HEK293 (cell line): ENCODE results near the gene CPNE4.

Source experiments
- REPIN1 ChIP-seq: fragments of 450-650 bp; formaldehyde crosslinking; IDR thresholded peaks from 2 replicates; pipeline ENCODE4 v1.5.1; 2017; ENCODE audit warnings: missing biosample characterization, missing genetic modification characterization, low read depth
- ZBTB48 ChIP-seq: fragments of 450-650 bp; formaldehyde crosslinking; IDR thresholded peaks from 2 replicates; pipeline ENCODE4 v1.5.1; 2016; ENCODE audit warnings: missing biosample characterization, missing genetic modification characterization
- ZSCAN23 ChIP-seq: fragments of 450-650 bp; formaldehyde crosslinking; IDR thresholded peaks from 2 replicates; pipeline ENCODE4 v1.5.1; 2016; ENCODE audit warnings: missing biosample characterization, missing genetic modification characterization
- TF ChIP-seq, protein P1 (sequence below): fragments of 450-650 bp; formaldehyde crosslinking; optimal IDR thresholded peaks from 2 replicates; pipeline ENCODE3; 2016; ENCODE audit warnings: missing biosample characterization, mild to moderate bottlenecking, missing genetic modification characterization
- TF ChIP-seq, protein P2 (sequence below): fragments of 450-650 bp; formaldehyde crosslinking; IDR thresholded peaks from 2 replicates; pipeline ENCODE4 v1.5.1; 2016; ENCODE audit warnings: missing biosample characterization, missing genetic modification characterization
- TF ChIP-seq, protein P3 (sequence below): fragments of 450-650 bp; formaldehyde crosslinking; IDR thresholded peaks from 2 replicates; pipeline ENCODE4 v1.5.1; 2016; ENCODE audit warnings: missing biosample characterization, missing genetic modification characterization
- TF ChIP-seq, protein P4 (sequence below): fragments of 450-650 bp; formaldehyde crosslinking; IDR thresholded peaks from 2 replicates; pipeline ENCODE4 v1.5.1; 2016; ENCODE audit warnings: missing biosample characterization, missing genetic modification characterization, low read depth

DNA sequence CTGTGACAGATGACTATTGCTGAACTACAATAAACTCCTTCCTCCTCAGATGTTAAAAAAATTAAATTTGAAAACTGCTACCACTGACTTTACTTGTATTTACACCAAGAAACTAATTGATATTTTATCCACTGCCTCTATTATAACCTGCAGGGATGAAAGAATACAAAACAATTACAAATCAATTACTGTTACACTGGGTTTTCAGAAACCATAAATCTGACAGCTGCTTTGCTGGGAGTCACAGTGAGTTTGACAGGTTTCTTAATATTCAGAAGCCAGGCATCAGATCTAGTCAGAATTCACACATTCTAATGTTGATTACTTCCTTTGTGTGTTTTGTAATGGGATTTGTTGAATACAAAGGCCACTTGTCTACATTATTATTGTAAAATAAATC lies 279.4 kb downstream of the CPNE4 start:
- TF ChIP-seq, protein P1, sequence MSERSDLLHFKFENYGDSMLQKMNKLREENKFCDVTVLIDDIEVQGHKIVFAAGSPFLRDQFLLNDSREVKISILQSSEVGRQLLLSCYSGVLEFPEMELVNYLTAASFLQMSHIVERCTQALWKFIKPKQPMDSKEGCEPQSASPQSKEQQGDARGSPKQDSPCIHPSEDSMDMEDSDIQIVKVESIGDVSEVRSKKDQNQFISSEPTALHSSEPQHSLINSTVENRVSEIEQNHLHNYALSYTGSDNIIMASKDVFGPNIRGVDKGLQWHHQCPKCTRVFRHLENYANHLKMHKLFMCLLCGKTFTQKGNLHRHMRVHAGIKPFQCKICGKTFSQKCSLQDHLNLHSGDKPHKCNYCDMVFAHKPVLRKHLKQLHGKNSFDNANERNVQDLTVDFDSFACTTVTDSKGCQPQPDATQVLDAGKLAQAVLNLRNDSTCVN (tag by site-specific recombination), result no peak
- TF ChIP-seq ZSCAN23 (no peak), ZBTB48 (tag by site-specific recombination) (no peak), REPIN1 (tag by site-specific recombination) (no peak)
- TF ChIP-seq, protein P2, sequence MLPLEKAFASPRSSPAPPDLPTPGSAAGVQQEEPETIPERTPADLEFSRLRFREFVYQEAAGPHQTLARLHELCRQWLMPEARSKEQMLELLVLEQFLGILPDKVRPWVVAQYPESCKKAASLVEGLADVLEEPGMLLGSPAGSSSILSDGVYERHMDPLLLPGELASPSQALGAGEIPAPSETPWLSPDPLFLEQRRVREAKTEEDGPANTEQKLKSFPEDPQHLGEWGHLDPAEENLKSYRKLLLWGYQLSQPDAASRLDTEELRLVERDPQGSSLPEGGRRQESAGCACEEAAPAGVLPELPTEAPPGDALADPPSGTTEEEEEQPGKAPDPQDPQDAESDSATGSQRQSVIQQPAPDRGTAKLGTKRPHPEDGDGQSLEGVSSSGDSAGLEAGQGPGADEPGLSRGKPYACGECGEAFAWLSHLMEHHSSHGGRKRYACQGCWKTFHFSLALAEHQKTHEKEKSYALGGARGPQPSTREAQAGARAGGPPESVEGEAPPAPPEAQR, result no peak
- TF ChIP-seq, protein P3, sequence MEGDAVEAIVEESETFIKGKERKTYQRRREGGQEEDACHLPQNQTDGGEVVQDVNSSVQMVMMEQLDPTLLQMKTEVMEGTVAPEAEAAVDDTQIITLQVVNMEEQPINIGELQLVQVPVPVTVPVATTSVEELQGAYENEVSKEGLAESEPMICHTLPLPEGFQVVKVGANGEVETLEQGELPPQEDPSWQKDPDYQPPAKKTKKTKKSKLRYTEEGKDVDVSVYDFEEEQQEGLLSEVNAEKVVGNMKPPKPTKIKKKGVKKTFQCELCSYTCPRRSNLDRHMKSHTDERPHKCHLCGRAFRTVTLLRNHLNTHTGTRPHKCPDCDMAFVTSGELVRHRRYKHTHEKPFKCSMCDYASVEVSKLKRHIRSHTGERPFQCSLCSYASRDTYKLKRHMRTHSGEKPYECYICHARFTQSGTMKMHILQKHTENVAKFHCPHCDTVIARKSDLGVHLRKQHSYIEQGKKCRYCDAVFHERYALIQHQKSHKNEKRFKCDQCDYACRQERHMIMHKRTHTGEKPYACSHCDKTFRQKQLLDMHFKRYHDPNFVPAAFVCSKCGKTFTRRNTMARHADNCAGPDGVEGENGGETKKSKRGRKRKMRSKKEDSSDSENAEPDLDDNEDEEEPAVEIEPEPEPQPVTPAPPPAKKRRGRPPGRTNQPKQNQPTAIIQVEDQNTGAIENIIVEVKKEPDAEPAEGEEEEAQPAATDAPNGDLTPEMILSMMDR, result no peak
- TF ChIP-seq, protein P4, sequence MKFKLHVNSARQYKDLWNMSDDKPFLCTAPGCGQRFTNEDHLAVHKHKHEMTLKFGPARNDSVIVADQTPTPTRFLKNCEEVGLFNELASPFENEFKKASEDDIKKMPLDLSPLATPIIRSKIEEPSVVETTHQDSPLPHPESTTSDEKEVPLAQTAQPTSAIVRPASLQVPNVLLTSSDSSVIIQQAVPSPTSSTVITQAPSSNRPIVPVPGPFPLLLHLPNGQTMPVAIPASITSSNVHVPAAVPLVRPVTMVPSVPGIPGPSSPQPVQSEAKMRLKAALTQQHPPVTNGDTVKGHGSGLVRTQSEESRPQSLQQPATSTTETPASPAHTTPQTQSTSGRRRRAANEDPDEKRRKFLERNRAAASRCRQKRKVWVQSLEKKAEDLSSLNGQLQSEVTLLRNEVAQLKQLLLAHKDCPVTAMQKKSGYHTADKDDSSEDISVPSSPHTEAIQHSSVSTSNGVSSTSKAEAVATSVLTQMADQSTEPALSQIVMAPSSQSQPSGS (tag by site-specific recombination), result no peak
